Fibroblast of lung (primary cell): ENCODE measurements around the gene NOL9. TPM values are rescaled to one million over a fixed set of nuclear protein-coding genes. Genes with fewer than 3 reads are reported as not detected.

Experiments
- DNase-seq, 2 donors: peaks; one replicate each; pipeline versions ENCODE4 v3.0.0 to v3.0.0-alpha.2; 2010; ENCODE audit warnings: low read depth in 2 of 2
- H2AFZ ChIP-seq: 2 replicates; pipeline ENCODE4 v1.5.1; 2012; ENCODE audit warnings: low read length, control low read depth, inconsistent platforms
- H3K27ac ChIP-seq: 2 replicates; pipeline ENCODE4 v1.5.1; 2011; ENCODE audit warnings: low read length, control low read depth; ENCODE audit not compliant: insufficient read depth
- H3K27me3 ChIP-seq: 2 replicates; pipeline ENCODE4 v1.5.1; 2011; ENCODE audit warnings: mild to moderate bottlenecking, low read length; ENCODE audit not compliant: control insufficient read depth, insufficient read depth
- H3K36me3 ChIP-seq: 2 replicates; pipeline ENCODE4 v1.5.1; 2011; ENCODE audit warnings: low read length; ENCODE audit not compliant: control insufficient read depth, insufficient read depth
- H3K4me1 ChIP-seq: 2 replicates; pipeline ENCODE4 v1.5.1; 2011; ENCODE audit warnings: low read length; ENCODE audit not compliant: control insufficient read depth, insufficient read depth; ENCODE audit errors: extremely low read depth
- H3K4me2 ChIP-seq: 2 replicates; pipeline ENCODE4 v1.5.1; 2011; ENCODE audit warnings: low read length, control low read depth; ENCODE audit not compliant: insufficient read depth; ENCODE audit errors: extremely low read depth
- H3K4me3 ChIP-seq, 4 experiments: fragments of 200-600 bp in 1 of 4; sonication (generic) in 1 of 4; replicated peaks in 1 of 4; 2 replicates each; pipeline ENCODE4 v1.5.1; 2011 to 2016; ENCODE audit warnings: low read length in 4 of 4, low read depth in 3 of 4, mild to moderate bottlenecking in 3 of 4, control low read depth in 2 of 4, inconsistent platforms in 1 of 4, mixed read lengths in 1 of 4; ENCODE audit not compliant: insufficient read depth in 1 of 4; ENCODE audit errors: control extremely low read depth in 1 of 4
- H3K79me2 ChIP-seq: 2 replicates; pipeline ENCODE4 v1.5.1; 2012; ENCODE audit warnings: mild to moderate bottlenecking, low read length, inconsistent platforms; ENCODE audit not compliant: control insufficient read depth, insufficient read depth
- H3K9ac ChIP-seq: 2 replicates; pipeline ENCODE4 v1.5.1; 2011; ENCODE audit warnings: mild to moderate bottlenecking, low read length, control low read depth; ENCODE audit not compliant: insufficient read depth
- H3K9me3 ChIP-seq: 2 replicates; pipeline ENCODE4 v1.5.1; 2012; ENCODE audit warnings: low read depth, low read length; ENCODE audit not compliant: control insufficient read depth, insufficient read depth
- H4K20me1 ChIP-seq: 2 replicates; pipeline ENCODE4 v1.5.1; 2011; ENCODE audit warnings: low read length; ENCODE audit not compliant: control insufficient read depth, insufficient read depth; ENCODE audit errors: extremely low read depth
- EZH2 ChIP-seq: IDR thresholded peaks from 2 replicates; pipeline ENCODE4 v1.5.1; 2012; ENCODE audit warnings: low read length, control low read depth, mild to moderate bottlenecking; ENCODE audit errors: missing control alignments
- polyA plus RNA-seq, 2 donors: library from polyadenylated mRNA; depleted of rRNA in 1 of 2; stranded (reverse) in 1 of 2; unstranded in 1 of 2; fragments of >200 nt; gene quantifications; 2 replicates each; pipeline ENCODE4 v1.2.1, GENCODE V29; 2011 to 2012; ENCODE audit warnings: missing spikeins in 1 of 2
- total RNA-seq: library from RNA; depleted of rRNA; stranded (reverse); fragments of >200 nt; gene quantifications from 2 replicates; pipeline ENCODE4 v1.2.1, GENCODE V29; 2014
- TF ChIP-seq, protein P1 (sequence below), 2 donors: IDR thresholded peaks in 1 of 2; conservative IDR thresholded peaks in 1 of 2; 1 replicate in 1 of 2; 2 replicates in 1 of 2; pipeline ENCODE4 v1.5.1; 2011 to 2012; ENCODE audit warnings: low read length in 2 of 2, control low read depth in 1 of 2, inconsistent platforms in 1 of 2, low read depth in 1 of 2, mild to moderate bottlenecking in 1 of 2

Gene NOL9
- total and polyA plus RNA-seq, 2 donors (not counting 1 experiment from before 2014, with no cell fraction given), result 17.5 to 19.0 TPM

GRCh38 chr1:6509220-6509918 is 44.9 kb downstream of the NOL9 start:
- H3K9ac ChIP-seq, result no peak overlapping the region
- H3K27me3 ChIP-seq, result no peaks in the 10 kb centered on the region
- DNase-seq, result no peak
- no peaks in the 10 kb centered on the region for H3K36me3 ChIP-seq
- H3K27ac ChIP-seq, result no peak overlapping the region
- H4K20me1 ChIP-seq, result no peaks in the 10 kb centered on the region
- no peak overlapping the region for H3K4me2 ChIP-seq
- TF ChIP-seq, protein P1, sequence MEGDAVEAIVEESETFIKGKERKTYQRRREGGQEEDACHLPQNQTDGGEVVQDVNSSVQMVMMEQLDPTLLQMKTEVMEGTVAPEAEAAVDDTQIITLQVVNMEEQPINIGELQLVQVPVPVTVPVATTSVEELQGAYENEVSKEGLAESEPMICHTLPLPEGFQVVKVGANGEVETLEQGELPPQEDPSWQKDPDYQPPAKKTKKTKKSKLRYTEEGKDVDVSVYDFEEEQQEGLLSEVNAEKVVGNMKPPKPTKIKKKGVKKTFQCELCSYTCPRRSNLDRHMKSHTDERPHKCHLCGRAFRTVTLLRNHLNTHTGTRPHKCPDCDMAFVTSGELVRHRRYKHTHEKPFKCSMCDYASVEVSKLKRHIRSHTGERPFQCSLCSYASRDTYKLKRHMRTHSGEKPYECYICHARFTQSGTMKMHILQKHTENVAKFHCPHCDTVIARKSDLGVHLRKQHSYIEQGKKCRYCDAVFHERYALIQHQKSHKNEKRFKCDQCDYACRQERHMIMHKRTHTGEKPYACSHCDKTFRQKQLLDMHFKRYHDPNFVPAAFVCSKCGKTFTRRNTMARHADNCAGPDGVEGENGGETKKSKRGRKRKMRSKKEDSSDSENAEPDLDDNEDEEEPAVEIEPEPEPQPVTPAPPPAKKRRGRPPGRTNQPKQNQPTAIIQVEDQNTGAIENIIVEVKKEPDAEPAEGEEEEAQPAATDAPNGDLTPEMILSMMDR (conservative IDR thresholded peaks at IDR 0.05 in 1 of 2, IDR thresholded peaks at IDR 0.05 in 1 of 2; ENCODE audit: low read depth in 1 of 2, low read length in 2 of 2), result no peak
- TF ChIP-seq EZH2, result no peak
- H3K79me2 ChIP-seq, result no peaks in the 10 kb centered on the region
- no peak overlapping the region for H2AFZ ChIP-seq
- no peaks in the 10 kb centered on the region for H3K4me1 ChIP-seq
- no peak overlapping the region for H3K4me3 ChIP-seq
- H3K9me3 ChIP-seq, result no peaks in the 10 kb centered on the region

DNA sequence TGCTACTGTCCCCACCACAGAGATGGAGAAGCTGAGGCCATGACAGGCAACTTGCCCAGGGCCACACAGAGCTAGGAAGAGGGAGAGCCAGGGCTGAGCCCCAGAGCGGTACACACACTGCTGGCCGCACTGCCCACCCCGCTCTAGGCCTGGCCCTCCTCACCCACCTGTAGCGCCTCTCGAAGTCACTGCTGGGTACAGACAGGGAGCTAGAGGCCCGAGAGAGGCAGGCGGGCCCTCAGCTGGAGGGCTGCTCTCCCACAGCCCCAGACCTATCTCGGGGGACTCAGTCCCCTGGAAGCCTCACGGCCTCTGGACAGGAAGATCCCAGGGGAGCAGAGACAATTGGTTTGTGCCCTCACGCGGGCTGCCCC is 45.5 kb downstream of the NOL9 start:
- Histone ChIP-seq H2AFZ (no peak overlapping the region), H3K9me3 (no peaks in the 10 kb centered on the region), H3K36me3 (no peaks in the 10 kb centered on the region), H3K79me2 (no peaks in the 10 kb centered on the region), H4K20me1 (no peaks in the 10 kb centered on the region), H3K9ac (no peak overlapping the region), H3K27ac (no peak overlapping the region), H3K4me3 (no peak overlapping the region), H3K4me2 (no peak overlapping the region), H3K27me3 (no peaks in the 10 kb centered on the region), H3K4me1 (no peaks in the 10 kb centered on the region)
- no peak for DNase-seq
- no peak for TF ChIP-seq EZH2
- TF ChIP-seq, protein P1 (conservative IDR thresholded peaks at IDR 0.05 in 1 of 2, IDR thresholded peaks at IDR 0.05 in 1 of 2; ENCODE audit: low read depth in 1 of 2, low read length in 2 of 2), result no peak

DNA sequence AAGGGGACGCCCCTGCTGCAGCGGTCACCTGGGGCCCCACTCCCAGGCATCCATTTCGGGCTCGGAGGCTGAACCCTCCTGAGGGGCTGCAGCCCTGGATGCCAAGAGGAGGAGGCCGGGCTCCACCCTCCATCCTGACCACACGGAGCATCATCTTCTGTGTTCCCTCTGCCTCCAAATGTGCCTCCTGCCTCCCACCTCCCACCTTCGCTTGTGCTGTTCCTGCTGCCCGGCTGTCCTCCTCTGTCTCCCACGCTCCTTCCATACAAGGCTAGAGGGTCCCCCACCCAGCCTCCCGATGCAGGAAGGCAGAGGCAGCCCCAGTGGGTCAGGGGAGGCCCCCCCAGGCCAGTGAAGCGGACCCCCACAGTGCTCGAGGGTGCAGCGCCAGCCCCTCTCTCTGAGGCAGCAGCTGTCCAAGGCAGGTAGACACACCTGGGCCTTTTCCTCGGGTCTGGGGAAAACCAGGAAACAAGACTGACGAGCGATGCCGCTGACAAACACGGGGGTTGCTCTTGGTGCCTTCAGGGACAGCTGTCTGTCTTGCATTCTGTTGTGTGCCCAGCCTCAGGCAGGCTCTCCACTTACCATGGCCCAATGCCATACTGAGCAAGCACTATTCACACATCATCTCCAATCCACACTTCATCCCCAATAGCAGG is 46.0 kb downstream of the NOL9 start:
- no peak for TF ChIP-seq EZH2
- TF ChIP-seq, protein P1 (conservative IDR thresholded peaks at IDR 0.05 in 1 of 2, IDR thresholded peaks at IDR 0.05 in 1 of 2; ENCODE audit: low read depth in 1 of 2, low read length in 2 of 2), result no peak
- no peak for DNase-seq
- H3K27ac ChIP-seq, result no peak overlapping the region
- H3K4me2 ChIP-seq, result no peak overlapping the region
- no peaks in the 10 kb centered on the region for H3K36me3 ChIP-seq
- H2AFZ ChIP-seq, result no peak overlapping the region
- H4K20me1 ChIP-seq, result no peaks in the 10 kb centered on the region
- H3K27me3 ChIP-seq, result no peaks in the 10 kb centered on the region
- H3K4me3 ChIP-seq, result no peak overlapping the region
- no peak overlapping the region for H3K9ac ChIP-seq
- no peaks in the 10 kb centered on the region for H3K4me1 ChIP-seq
- no peaks in the 10 kb centered on the region for H3K9me3 ChIP-seq
- H3K79me2 ChIP-seq, result no peaks in the 10 kb centered on the region
